NCI-H2171 treated with DMSO at 0.1 percent for 48 hours (cell line): ENCODE measurements around the gene EEIG1.

ENCODE experiments used
- DNase-seq: peaks from one replicate; lab custom pipeline; 2025; lab: John Stamatoyannopoulos, UW

The EEIG1 gene

DNA sequence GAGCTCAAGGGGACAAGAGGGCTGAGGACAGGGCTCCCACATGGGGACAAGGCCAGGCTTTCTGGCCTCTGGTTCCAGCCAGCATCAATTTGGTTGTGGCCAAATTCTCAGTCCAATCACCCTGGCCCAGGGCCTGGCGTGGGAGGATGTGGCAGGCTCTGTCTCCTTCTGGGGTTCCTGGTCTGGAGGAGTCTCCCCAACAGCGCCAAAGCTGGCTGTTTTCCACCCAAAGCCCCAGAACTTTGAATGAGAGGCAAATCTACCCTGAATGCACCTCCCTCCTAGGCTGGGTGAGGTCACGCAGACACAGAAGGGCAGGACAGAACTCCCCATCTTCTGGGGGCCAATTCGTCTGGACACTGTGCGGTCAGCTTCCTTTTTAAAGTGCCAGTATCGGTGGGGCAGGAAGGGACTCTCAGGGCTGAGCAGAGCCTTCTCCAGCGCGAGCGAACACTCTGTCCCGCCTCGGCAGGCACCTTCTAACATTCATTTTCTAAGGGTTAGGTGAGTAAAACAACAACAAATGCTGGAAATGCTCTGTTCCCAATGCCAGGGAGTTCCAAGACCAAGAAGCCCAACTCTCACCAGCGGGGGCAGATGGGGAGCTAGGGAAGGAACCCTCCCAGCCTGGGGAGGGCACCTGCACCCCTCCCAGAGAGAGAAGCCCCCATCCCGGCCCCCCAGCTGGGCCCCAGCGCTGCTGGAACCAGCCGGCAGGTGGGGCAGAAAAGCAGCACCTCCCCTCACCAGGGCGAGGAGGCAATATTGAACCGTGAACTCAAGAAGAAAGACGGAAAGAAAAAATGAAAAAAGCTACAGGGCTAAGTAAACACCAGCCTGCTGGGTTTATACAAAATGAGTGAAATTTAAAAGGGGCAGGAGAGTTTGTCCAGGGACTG is 39.5 kb downstream of the EEIG1 start:
- no peak for DNase-seq

DNA sequence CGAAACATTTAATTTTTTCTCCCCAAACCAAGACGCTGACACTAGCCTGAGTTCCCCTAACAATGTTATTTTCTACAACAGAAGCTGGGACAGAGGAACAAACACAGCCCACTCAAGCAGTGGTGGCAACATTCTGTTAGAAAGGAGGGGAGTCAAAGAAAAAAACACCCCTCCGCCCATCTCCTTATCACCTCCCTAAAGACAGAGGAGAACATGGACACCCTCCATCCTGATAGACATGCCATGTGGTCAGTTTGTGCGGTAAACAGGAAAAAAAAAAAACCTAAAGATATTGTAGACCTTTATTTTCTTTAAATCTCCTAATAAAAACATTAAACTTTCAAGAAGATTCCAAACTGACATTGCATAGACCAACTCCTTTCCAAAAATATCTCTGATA is 40.2 kb downstream of the EEIG1 start:
- no peak for DNase-seq

DNA sequence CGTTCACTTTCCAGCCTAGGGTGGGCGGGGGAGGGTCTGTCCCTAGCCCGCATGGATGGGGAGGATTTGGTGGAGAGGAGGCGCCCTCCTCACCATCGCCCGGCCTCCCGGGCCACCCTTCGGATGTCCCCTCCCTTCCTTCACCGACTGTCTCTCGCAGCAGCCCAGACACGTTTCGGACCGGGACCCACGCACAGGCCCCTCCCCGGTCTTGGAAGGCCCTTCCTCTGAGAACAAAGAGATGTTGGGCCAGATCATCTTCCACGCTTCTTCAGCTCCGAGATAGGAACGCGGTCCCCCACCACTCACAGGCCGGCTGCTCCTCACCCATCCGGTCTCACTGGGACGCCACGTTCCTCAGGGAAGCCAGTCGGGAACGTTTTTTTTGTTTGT is 42.5 kb downstream of the EEIG1 start:
- DNase-seq, result no peak

DNA sequence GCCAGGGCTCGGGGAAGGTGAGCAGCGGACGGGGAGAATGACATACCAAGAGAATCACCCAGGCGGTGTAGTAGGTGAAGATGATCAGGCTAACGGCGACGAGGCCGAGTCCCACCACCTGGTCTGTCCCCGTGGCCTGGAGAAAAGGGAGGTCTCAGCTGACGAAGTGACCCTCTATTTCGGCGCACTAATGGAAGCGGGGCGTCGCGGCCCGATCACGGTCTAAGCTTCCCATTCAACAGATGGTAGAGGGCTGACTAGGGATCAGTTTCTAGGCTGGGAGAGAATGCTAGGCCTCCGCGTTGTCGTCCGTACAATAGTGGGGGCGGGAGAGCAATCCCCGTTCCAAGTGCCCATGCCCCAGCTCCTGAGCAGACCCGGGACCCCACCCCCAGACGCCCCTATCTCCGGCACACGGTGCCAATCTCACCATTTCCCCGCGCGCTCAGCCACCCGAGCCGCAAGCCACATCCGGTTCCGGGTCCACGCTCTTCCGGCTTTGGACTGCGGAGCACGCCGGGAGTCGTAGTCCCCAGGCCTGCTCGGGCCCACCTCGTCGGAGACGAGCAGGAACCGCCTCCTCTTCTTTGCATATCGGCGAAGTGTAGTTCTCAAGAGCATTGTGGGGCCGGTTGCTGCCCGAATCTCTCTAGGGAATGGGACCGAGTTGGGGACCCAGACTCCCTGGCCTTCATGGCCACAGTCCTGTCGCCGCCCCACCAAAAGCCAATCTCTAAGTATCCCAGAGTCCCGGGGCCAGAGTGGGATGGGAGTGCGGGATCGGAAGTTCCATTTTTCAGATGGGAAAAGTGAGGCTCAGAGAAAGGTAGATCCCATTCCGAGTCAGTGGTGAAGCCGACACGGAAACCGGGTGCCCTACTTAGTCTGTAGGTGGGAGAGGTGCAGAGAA is 43.1 kb downstream of the EEIG1 start, which contains the start of gene DPM2:
DPM2 (minus strand) TSS at position 467 of the 910 bp plus-strand sequence; CDS start at position 433, 34 bp downstream.
- DNase-seq, result peak; percentile 94

DNA sequence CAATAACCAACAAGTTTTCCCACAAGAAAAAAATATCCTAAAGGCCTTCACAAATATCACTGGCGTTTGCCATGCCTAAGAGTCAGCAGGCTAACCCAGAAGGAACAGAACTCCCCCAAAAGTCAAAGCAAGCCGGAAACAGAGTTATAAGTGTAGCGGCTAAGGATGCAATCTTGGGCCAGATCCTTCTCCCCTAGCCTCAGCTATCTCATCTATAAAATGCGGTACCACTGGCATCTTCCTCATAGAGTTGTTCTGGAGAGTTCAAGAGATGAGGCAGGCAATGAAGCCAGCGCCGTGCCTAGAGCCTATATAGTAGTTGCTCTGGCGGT is 43.8 kb downstream of the EEIG1 start:
- DNase-seq, result no peak

DNA sequence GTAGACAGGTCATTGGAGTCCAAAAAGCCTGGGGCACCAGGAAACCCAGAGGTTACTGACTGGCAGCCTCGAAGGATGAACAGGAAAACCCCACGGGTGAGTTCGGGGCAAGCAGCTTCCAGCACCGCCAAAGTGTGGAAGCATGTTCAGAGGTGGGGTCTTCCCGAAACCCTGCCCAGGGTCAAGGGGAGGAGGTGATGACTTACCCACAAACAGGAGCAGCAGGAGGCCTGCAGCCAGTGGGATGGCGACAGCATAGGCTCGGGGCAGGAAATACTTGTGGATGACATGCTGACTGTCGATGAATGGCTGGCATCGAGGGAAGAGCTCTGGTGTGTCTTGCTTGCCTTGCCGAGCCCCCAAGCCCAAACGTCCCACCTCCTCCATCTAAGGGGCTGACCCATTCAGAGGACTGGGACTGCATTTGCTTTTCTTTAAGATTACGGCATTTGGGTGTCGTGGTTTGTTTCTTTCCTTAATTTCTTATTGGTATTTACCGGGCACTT is 44.4 kb downstream of the EEIG1 start:
- no peak for DNase-seq

DNA sequence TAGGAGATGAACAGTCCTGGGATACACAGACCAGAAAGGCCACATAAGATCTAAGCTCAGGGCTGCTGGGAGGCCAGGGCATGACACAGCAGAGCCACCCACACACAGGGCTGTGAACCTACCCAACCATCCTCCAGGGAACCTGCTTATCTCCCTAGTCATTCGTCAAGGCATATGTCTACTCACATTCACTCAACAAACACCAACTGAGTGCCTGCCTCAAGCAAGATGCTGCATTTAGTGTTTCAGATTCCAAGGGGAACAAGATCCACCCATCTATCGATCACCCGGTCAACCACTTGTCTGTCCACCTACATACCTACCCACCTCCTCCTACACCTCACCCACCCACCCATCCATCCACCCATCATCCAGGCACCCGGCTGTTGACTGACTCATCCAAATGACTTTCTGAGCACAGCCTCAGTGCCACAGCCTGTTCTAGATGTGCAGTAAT is 45.0 kb downstream of the EEIG1 start:
- DNase-seq, result no peak

DNA sequence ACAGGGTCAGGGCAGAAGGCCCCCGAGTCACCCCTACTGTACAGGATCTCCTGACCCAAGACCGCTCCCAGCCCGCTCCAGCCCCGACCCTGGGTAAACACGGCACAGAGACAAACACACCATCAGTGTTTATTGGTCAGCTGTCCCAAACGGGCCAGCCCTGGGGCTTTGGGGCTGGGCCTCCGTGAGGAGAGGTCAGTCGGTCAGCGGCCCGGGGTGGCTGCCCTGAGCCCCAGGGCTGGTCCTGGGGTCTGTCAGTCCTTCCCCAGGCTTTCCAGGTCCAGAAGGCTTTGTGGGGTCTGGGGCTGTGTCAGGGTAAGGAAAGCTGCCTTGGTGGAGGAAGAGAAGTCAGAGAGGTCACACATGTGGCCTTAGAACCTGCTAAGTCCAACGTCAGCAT is 45.8 kb downstream of the EEIG1 start:
- no peak for DNase-seq

DNA sequence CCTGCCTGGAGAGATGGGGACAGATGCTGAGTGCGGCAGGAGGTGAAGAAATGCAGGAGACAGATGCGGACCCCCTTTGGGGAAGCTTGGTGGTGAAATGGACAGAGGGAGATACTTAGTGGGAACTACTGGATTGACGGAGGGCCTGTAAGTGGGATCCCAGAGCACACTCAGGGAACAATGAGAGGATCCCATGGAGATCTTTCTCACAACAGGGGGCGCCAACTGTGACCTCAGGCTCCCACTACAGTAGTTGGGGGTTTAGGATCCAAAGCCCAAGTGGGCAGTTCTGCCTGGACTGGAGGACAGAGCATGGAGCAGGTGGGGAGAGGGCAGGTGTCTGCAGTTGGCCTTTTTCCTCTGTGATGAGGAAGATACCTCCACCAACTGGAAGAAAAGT is 46.5 kb downstream of the EEIG1 start:
- no peak for DNase-seq

DNA sequence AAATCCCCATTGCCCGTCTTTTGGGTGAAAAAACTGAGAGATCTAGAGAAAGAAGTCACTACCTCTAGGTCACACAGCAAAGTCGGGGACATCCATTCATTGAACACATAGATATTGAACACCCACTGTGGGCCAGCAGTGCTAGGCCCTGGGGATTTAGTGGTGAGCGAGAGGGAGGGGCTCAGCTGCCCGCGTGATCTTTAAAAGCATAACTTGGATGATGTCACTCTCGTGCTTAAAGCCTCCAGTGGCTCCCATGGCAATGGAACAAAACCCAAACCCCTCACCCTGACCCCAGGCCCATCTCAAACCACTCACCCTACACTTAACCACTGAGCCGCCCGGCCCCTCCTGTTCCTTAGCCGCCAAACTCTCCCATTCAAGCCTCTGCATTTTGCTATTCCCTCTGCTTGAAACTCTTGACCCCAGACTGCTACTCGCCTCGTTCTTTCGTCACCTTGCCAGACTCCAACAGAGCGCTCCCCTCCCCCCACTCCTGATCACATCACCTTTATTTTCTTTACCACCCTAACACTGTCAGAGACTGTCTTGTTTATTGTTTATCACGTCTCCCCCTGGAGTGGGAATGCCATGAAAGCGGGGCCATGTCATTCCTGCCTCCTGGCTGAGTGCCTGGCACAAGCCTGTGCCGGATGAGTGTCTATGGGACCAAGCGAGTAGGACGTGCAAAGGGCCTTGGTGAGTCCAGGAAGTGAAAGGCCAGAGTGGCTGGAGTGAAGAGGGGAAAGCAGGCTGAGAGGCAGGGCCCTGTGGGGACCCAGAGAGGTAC is 49.5 kb downstream of the EEIG1 start:
- DNase-seq, result peak; percentile 67
